Esophagus squamous epithelium (tissue), 5 donors: Measurements from ENCODE around the gene PCSK6. TPM values are rescaled to one million over a fixed set of nuclear protein-coding genes. Genes with fewer than 3 reads are reported as not detected.

ENCODE experiments used
- DNase-seq: peaks from one replicate; lab custom pipeline; 2025; lab: John Stamatoyannopoulos, UW
- H3K27ac ChIP-seq, 4 donors: fragments of 200-600 bp; sonication (generic); one replicate each; pipeline ENCODE4 v1.5.1; 2016 to 2019; ENCODE audit warnings: mild to moderate bottlenecking in 1 of 4
- H3K27me3 ChIP-seq, 4 donors: fragments of 200-600 bp; sonication (generic); 1 replicate in 3 of 4; 2 replicates in 1 of 4; pipeline versions ENCODE4 v1.5.1 to v1.6.0; 2017 to 2021; ENCODE audit warnings: antibody characterized with exemption in 1 of 4
- H3K36me3 ChIP-seq, 3 donors: fragments of 200-600 bp; sonication (generic); one replicate each; pipeline ENCODE4 v1.5.1; 2016 to 2019
- H3K4me1 ChIP-seq, 3 donors: fragments of 200-600 bp; sonication (generic); one replicate each; pipeline ENCODE4 v1.5.1; 2017 to 2019
- H3K4me3 ChIP-seq, 4 donors: fragments of 200-600 bp; sonication (generic); 1 replicate in 3 of 4; 2 replicates in 1 of 4; pipeline ENCODE4 v1.5.1; 2016 to 2019; ENCODE audit warnings: mild to moderate bottlenecking in 2 of 4, moderate library complexity in 1 of 4
- H3K9me3 ChIP-seq, 3 donors: fragments of 200-600 bp; sonication (generic); one replicate each; pipeline ENCODE4 v1.5.1; 2016 to 2019
- POLR2A ChIP-seq, 4 donors: fragments of 450-650 bp; IDR thresholded peaks; one replicate each; pipeline ENCODE4 v1.6.1; 2017; ENCODE audit warnings: antibody characterized with exemption in 4 of 4, mild to moderate bottlenecking in 4 of 4, moderate library complexity in 3 of 4
- WGBS, 2 donors: methylation state at CpG; one replicate each; pipeline ENCODE4 v1.1.5; 2018; 5-methylcytosine and 5-hydroxymethylcytosine counted together
- intact Hi-C: fragments of 100-400 bp; cut with DNase I; formaldehyde crosslinking; loops from one replicate; pipeline ENCODE4 v1.15.0; 2022
- total RNA-seq, 4 donors: library from RNA; depleted of rRNA; stranded (reverse); fragments of >200 nt; gene quantifications; one replicate each; pipeline ENCODE4 v1.1.0, GENCODE V29; 2016
- TF ChIP-seq, protein P1 (sequence below), 6 experiments: fragments of 450-650 bp in 4 of 6; fragments of 200-600 bp in 2 of 6; sonication (generic) in 2 of 6; IDR thresholded peaks; one replicate each; pipeline ENCODE4 v1.5.1; 2016 to 2019; ENCODE audit warnings: antibody characterized with exemption in 6 of 6, mild to moderate bottlenecking in 4 of 6, moderate library complexity in 4 of 6
- donor health status: DM: yes; HTN: yes; CAD: no.

The PCSK6 gene
- total RNA-seq, 4 donors from 2014 or later, result 5.1 to 13.8 (median 9.2) TPM

DNA sequence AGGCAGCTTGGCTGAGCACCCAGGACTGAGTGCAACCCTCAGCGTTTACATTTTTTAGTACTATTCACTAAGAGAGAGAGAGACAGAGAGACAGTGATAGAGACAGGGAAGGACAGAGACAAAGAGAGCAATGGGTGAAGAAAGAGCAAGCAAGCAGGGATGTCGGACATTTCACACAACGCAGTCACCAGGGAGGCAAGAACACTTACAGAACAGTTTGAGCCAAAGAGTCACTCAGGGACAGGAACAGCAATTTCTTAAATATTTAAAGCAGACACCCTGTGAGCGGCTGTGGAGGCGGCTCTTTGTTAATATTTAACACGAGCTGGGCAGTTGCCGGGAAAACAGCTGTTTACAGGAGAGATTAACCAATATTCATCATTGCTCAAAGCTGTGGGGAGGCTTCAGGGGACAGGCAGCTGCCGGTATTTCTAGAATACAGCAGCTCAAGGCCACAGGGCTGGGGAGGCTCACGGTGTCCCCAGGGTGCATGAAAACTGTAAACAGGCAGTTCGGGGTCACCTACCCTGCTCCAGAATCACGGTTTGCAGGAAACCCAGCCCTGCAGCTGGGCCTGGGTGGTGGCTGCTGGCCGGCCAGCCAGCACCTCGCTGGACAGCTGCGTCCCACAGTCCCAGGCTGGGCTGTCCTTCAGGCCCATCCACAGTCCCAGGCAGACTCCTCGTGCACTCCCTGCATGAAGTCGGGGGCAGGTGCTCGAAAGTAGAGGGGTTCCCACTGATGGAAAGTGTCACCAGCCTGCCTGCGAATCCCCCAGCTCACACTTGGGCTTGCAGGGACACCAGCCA lies 38.8 kb upstream of the PCSK6 start:
- Histone ChIP-seq H3K27ac (peak overlapping the region in 3 of 4 donors; percentile 5 to 51 (median 14)), H3K4me3 (no peak overlapping the region), H3K27me3 (peaks cover 0 to 23% (median 0%) of the 10 kb centered on the region in 4 donors), H3K9me3 (no peaks in the 10 kb centered on the region), H3K36me3 (no peaks in the 10 kb centered on the region), H3K4me1 (peaks cover 0 to 20% (median 12%) of the 10 kb centered on the region in 3 donors)
- TF ChIP-seq, protein P1, sequence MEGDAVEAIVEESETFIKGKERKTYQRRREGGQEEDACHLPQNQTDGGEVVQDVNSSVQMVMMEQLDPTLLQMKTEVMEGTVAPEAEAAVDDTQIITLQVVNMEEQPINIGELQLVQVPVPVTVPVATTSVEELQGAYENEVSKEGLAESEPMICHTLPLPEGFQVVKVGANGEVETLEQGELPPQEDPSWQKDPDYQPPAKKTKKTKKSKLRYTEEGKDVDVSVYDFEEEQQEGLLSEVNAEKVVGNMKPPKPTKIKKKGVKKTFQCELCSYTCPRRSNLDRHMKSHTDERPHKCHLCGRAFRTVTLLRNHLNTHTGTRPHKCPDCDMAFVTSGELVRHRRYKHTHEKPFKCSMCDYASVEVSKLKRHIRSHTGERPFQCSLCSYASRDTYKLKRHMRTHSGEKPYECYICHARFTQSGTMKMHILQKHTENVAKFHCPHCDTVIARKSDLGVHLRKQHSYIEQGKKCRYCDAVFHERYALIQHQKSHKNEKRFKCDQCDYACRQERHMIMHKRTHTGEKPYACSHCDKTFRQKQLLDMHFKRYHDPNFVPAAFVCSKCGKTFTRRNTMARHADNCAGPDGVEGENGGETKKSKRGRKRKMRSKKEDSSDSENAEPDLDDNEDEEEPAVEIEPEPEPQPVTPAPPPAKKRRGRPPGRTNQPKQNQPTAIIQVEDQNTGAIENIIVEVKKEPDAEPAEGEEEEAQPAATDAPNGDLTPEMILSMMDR (IDR thresholded peaks at IDR 0.05), result no peak
- TF ChIP-seq POLR2A (IDR thresholded peaks at IDR 0.05), result no peak
- intact Hi-C loops, result no loop called here
- WGBS, 2 donors, result 49 to 58% methylated on average over 11 to 14 of the region's 18 CpGs
- DNase-seq, result no peak

DNA sequence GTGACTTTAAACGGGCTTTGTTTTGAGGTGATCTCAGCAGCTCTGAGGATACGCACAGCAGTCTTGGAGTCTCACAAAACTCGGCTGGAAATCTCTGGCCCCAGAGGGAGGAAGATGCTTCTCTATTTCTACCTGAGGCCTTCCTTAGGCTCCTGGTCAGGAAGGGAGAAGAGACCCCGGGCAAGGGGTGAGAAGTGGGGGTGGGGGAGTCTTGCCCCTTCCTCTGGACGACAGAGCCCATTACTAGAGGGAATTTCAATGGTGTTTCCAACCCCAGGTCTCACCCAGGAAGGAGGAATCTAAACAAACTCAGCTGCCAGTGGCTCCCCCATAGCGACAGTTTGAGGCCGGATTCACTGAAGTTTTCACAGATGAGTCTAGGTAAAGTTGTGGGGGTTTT lies 37.4 kb upstream of the PCSK6 start:
- DNase-seq, result no peak
- 76 to 78% methylated on average over 7 of the region's 7 CpGs for WGBS, 2 donors
- peaks cover 0 to 20% (median 12%) of the 10 kb centered on the region in 3 donors for H3K4me1 ChIP-seq
- no peaks in the 10 kb centered on the region for H3K9me3 ChIP-seq
- H3K27ac ChIP-seq, result no peak overlapping the region
- no peak overlapping the region for H3K4me3 ChIP-seq
- peaks cover 0 to 31% (median 0%) of the 10 kb centered on the region in 4 donors for H3K27me3 ChIP-seq
- no peaks in the 10 kb centered on the region for H3K36me3 ChIP-seq
- intact Hi-C loops, result no loop called here
- TF ChIP-seq, protein P1 (IDR thresholded peaks at IDR 0.05), result no peak
- TF ChIP-seq POLR2A (IDR thresholded peaks at IDR 0.05), result no peak

DNA sequence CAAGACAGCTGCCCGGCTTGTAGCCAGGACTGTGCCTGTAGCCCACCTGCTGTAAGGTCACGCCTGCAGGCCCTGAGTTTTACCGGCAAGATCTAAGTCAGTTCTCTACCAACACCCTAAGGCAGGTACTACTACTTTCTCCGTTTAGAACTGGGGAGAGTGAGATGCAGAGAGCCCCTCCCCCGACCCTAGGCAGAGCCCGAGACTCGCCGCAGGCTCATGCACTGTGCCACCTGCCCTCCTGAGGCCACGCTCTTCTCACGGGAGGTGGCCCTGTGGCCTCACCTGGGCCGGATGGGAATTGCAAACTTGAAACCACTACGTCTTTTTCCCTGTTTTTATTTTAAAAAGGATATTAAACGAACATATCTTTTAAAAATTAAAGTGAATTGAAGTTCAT lies 36.9 kb upstream of the PCSK6 start:
- intact Hi-C loops, result no loop called here
- Histone ChIP-seq H3K4me1 (peaks cover 0 to 20% (median 12%) of the 10 kb centered on the region in 3 donors), H3K27ac (no peak overlapping the region), H3K4me3 (no peak overlapping the region), H3K27me3 (peaks cover 0 to 31% (median 0%) of the 10 kb centered on the region in 4 donors), H3K9me3 (no peaks in the 10 kb centered on the region), H3K36me3 (no peaks in the 10 kb centered on the region)
- DNase-seq, result no peak
- TF ChIP-seq POLR2A (IDR thresholded peaks at IDR 0.05), result no peak
- TF ChIP-seq, protein P1 (IDR thresholded peaks at IDR 0.05), result no peak
- WGBS, 2 donors, result 74 to 82% methylated on average over 10 of the region's 13 CpGs

DNA sequence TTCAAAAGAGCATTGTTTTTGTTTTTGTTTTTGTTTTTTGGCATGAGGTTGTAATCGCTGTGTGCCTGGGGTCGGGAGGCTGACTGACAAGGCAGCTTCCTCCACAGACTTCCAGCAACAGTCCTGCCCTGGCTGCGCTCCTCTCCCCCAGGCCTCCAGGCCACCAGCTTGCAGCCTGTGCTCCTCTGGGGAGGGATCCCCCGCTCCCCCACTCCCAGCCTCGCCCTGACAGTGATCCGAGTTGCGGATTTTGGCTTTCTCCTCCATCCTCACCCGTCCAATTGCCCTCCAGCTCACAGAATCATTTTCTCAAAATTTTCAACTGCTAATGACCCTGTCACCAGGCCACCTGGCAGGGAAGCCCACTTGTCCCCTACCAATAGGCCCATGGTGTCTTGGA lies 36.5 kb upstream of the PCSK6 start:
- H3K27me3 ChIP-seq, result peaks cover 0 to 31% (median 0%) of the 10 kb centered on the region in 4 donors
- no peak for DNase-seq
- no peaks in the 10 kb centered on the region for H3K9me3 ChIP-seq
- intact Hi-C loops, result no loop called here
- H3K4me1 ChIP-seq, result peaks cover 0 to 20% (median 12%) of the 10 kb centered on the region in 3 donors
- whole genome bisulfite sequencing, 2 donors, result 62 to 64% methylated on average over 7 to 8 of the region's 8 CpGs
- TF ChIP-seq, protein P1 (IDR thresholded peaks at IDR 0.05), result no peak
- TF ChIP-seq POLR2A (IDR thresholded peaks at IDR 0.05), result no peak
- H3K27ac ChIP-seq, result no peak overlapping the region
- H3K36me3 ChIP-seq, result no peaks in the 10 kb centered on the region
- H3K4me3 ChIP-seq, result no peak overlapping the region

DNA sequence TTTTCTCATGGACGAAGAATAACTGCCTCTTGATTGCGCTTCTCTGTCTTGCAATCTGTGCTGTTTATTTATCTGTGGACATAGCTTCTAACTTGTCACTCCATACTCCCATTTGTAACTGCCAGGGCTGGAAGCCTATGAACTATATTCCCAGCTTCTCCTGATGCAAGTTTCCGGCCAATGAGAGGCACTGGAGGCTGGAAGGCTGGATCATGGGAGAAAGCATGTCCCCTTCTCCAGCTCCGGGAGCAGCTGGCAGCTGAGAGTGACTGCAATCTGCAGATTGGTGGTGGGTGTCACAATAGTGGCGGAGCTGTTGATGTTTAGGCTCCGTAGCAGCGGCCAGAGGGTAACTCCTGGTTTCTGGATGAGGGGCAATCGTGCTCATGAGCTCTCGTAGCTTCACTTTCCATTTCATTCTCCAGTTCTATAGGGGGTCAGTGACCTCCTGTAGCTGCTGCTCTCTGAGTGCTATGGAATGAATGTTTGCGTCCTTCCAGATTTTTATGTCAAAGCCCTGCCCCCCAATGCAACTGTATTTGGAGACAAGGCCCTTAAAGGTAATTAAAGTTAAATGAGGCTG lies 35.7 kb upstream of the PCSK6 start:
- Histone ChIP-seq H3K9me3 (no peaks in the 10 kb centered on the region), H3K27ac (no peak overlapping the region), H3K4me1 (peaks cover 0 to 20% (median 12%) of the 10 kb centered on the region in 3 donors), H3K27me3 (peaks cover 0 to 38% (median 0%) of the 10 kb centered on the region in 4 donors), H3K36me3 (no peaks in the 10 kb centered on the region), H3K4me3 (no peak overlapping the region)
- intact Hi-C loops, result no loop called here
- TF ChIP-seq POLR2A (IDR thresholded peaks at IDR 0.05), result no peak
- TF ChIP-seq, protein P1 (IDR thresholded peaks at IDR 0.05), result no peak
- 79 to 84% methylated on average over 3 to 10 of the region's 10 CpGs for WGBS, 2 donors
- DNase-seq, result no peak
